Lower lobe of right lung (tissue), 2 donors: ENCODE measurements around the gene ZNF546. TPM values are rescaled to one million over a fixed set of nuclear protein-coding genes. Genes with fewer than 3 reads are reported as not detected.
"Not testable (repeated sequence)": the region's sequence is repeated elsewhere in the genome, so short reads cannot be mapped to it uniquely, and the experiment has no call there.

Experiments
- ATAC-seq, 2 donors: fragments of 200-7000 bp; cut with Tn5 transposase; one replicate each; pipeline ENCODE4 v1.9.1; 2020 to 2022; ENCODE audit warnings: mild to moderate bottlenecking in 2 of 2, moderate library complexity in 2 of 2
- DNase-seq: peaks from one replicate; pipeline ENCODE4 v3.0.0-alpha.2; 2020
- H3K27ac ChIP-seq: fragments of 200-600 bp; one replicate; pipeline ENCODE4 v1.8.0; 2022
- H3K27me3 ChIP-seq: fragments of 200-600 bp; one replicate; pipeline ENCODE4 v1.8.0; 2022; ENCODE audit warnings: low read depth
- H3K36me3 ChIP-seq: fragments of 200-600 bp; one replicate; pipeline ENCODE4 v1.8.0; 2022; ENCODE audit warnings: mild to moderate bottlenecking
- H3K4me1 ChIP-seq: fragments of 200-600 bp; one replicate; pipeline ENCODE4 v1.8.0; 2022
- H3K4me3 ChIP-seq: fragments of 200-600 bp; one replicate; pipeline ENCODE4 v1.8.0; 2022; ENCODE audit warnings: mild to moderate bottlenecking
- H3K9me3 ChIP-seq: fragments of 200-600 bp; one replicate; pipeline ENCODE4 v1.8.0; 2022
- intact Hi-C: fragments of 100-400 bp; cut with DNase I; formaldehyde crosslinking; loops from one replicate; pipeline ENCODE4 v1.11.0; 2022
- long read RNA-seq: library from polyadenylated mRNA; unstranded; transcript quantifications from one replicate; pipeline ENCODE4 v2.0.0, GENCODE V29; 2021
- total RNA-seq: library from RNA; stranded (reverse); fragmentation: NEBNext Ultra II Directional; extraction: Animal tissue kit (Norgen Biotek cat#: 25700); gene quantifications from one replicate; pipeline ENCODE4 v1.2.1, GENCODE V29; 2021
- TF ChIP-seq, protein P1 (sequence below): fragments of 200-600 bp; IDR thresholded peaks from one replicate; pipeline ENCODE4 v1.8.0; 2022; ENCODE audit warnings: antibody characterized with exemption, mild to moderate bottlenecking
- donor health status: DM: no; HTN: yes; CAD: no; lungs with severe emphysema.

The ZNF546 gene
- total RNA-seq: 7.4 TPM
- long read RNA-seq, partial matches to known transcripts: 0 of 5 reads
- long read RNA-seq, other reads (novel, unspliced or antisense): 4 of 5 reads

DNA sequence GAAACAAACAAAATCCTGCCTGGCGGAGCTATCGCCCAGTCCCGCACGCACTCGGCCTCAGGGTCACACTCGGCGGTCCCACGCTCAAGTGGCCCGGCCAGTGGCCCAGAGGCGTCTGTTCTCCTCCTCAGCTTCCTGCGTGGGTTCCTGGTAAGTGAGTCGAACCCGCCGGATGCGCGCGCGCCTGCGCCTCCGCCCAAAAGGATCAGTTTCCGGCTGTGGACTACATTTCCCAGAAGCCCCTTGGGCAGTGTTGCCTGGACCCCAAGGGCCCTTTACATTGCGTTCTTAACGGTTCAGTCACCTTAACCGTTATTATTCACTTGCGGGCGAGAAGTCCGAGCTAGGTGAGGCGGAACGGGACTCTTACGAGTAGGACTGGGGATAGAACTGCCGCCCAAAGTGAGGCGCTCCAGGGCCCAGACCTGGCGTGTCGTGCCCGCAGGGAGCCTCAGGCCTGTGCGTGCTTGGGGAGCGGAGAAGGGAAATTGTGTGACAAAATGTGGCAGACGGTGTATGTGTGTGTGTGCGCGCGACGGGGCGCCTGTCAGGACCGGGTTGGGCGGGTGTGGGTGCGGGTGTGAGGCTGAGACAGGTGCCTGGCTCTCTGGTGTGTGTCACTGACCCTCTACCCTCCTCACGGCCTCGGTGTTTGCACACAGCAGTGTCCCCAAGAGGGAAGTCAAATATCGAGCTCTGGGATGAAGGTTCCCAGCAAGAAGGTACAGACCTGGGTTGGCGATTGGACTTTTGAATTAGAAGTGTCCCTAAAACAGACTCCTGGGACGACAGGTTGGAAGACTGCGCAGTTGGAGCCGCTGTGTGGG, at the start of gene ZNF546:
Gene ZNF546 (plus strand): TSS at position 250 of the 827 bp plus-strand sequence. CDS start 1,267 bp downstream, outside the sequence.
- intact Hi-C loops: no loop called here
- H3K27ac ChIP-seq: peak within 1 kb of the TSS; percentile 88

DNA sequence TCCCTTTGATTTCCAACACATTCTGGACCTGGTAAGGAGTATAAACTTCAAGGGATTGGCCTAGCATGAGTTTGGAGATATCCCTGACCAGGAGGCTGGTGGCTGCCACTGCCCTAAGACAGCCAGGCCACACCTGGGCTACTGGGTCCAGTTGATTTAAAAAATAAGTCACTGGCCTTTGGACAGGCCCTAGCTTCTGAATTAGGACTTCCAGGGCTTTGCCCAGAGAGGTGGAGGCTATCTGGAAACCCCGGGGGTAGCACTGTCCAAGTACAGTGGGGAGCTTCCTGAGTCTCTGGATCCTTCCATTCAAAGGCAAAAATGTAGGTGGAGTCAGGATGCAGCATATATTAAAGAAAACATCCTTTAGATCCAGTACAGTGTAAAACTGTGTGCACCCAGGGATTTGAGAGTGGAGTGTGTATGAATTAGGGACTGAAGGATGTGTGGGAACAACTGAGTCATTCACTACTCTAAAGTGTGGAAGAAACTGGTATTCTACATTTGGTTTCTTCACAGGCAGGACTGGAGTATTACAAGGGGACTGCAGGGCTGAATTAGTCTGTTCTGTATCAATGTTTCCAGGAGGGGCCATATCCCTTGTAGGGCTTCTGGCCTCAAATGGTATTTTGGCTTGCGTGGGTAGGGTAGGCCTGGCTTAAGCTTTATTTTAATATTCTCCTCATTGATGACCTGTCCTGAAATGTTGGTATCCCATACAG, 47.7 kb upstream of the ZNF546 start:
- no peak overlapping the region for H3K27ac ChIP-seq
- DNase-seq (no peak), ATAC-seq (no peak)
- peaks cover 20% of the 10 kb centered on the region for H3K4me1 ChIP-seq
- H3K4me3 ChIP-seq: no peak overlapping the region
- no peaks in the 10 kb centered on the region for H3K9me3 ChIP-seq
- intact Hi-C loops: no loop called here
- no peaks in the 10 kb centered on the region for H3K36me3 ChIP-seq
- peaks cover 10% of the 10 kb centered on the region for H3K27me3 ChIP-seq
- TF ChIP-seq, protein P1, sequence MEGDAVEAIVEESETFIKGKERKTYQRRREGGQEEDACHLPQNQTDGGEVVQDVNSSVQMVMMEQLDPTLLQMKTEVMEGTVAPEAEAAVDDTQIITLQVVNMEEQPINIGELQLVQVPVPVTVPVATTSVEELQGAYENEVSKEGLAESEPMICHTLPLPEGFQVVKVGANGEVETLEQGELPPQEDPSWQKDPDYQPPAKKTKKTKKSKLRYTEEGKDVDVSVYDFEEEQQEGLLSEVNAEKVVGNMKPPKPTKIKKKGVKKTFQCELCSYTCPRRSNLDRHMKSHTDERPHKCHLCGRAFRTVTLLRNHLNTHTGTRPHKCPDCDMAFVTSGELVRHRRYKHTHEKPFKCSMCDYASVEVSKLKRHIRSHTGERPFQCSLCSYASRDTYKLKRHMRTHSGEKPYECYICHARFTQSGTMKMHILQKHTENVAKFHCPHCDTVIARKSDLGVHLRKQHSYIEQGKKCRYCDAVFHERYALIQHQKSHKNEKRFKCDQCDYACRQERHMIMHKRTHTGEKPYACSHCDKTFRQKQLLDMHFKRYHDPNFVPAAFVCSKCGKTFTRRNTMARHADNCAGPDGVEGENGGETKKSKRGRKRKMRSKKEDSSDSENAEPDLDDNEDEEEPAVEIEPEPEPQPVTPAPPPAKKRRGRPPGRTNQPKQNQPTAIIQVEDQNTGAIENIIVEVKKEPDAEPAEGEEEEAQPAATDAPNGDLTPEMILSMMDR: no peak

More for the DNA sequence above, at the start of gene ZNF546:
- no peaks in the 10 kb centered on the region for H3K27me3 ChIP-seq
- H3K9me3 ChIP-seq: peaks cover 4% of the 10 kb centered on the region
- H3K4me3 ChIP-seq: peak within 1 kb of the TSS; percentile 81
- ATAC-seq (peak; percentile 98 to 99), DNase-seq (peak; percentile 94)
- H3K36me3 ChIP-seq: no peaks in the 10 kb centered on the region
- TF ChIP-seq, protein P1: no peak
- H3K4me1 ChIP-seq: peaks cover 17% of the 10 kb centered on the region

DNA sequence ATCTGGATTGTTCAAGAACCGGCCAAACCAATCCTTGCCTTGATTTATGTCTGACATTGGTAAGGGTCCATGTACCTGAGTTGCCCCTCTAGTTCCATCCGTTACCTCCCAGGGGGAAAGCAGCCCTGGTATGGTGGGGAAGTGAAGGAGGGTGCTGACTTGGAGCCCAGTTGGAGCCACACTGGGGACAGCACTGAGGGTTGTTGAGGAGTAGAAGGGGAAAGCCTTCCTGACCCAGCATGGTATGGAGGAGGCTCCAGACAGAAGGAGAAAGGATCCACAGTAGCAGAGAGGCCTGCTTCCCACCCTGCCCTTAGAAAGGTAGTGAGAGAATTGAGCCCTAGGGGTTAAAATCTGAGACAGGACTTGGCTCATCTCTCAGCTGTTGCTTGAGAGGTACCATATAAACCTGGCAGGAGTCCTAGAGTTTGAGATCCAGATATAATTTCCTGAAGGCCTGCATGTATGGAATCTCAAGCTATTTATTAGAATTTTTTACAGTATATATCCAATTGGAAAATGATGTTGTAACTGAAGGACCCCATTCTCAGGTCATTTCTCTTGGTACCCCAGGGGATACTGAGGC, 45.7 kb upstream of the ZNF546 start:
- intact Hi-C loops: no loop called here
- peaks cover 6% of the 10 kb centered on the region for H3K27me3 ChIP-seq
- TF ChIP-seq, protein P1: no peak
- DNase-seq: no peak
- peaks cover 14% of the 10 kb centered on the region for H3K4me1 ChIP-seq
- H3K27ac ChIP-seq: no peak overlapping the region
- no peak overlapping the region for H3K4me3 ChIP-seq
- no peaks in the 10 kb centered on the region for H3K36me3 ChIP-seq
- H3K9me3 ChIP-seq: no peaks in the 10 kb centered on the region
- no peak for ATAC-seq

DNA sequence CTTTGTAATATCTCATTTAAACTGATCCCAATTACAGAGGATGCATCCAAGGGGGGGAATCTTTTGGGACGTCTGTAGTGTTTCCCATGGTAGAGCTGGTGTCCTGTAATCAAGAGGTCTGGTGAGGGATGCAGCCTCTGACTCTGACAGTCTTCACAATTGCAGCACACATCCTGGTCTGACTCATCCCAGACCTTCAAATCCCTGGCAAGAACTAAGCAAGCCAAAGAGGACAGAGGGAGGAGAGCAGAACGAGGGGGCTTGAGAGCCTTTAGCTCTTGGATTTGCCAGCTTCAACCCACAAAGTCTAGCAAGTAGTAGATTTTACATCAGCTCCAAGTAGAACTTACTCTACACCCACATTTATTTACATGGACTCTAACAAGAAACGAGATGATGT, 45.2 kb upstream of the ZNF546 start:
- Histone ChIP-seq H3K4me1 (peaks cover 14% of the 10 kb centered on the region), H3K27me3 (peaks cover 3% of the 10 kb centered on the region), H3K27ac (no peak overlapping the region), H3K4me3 (no peak overlapping the region), H3K9me3 (no peaks in the 10 kb centered on the region), H3K36me3 (no peaks in the 10 kb centered on the region)
- DNase-seq (no peak), ATAC-seq (no peak)
- TF ChIP-seq, protein P1: no peak
- intact Hi-C loops: no loop called here

DNA sequence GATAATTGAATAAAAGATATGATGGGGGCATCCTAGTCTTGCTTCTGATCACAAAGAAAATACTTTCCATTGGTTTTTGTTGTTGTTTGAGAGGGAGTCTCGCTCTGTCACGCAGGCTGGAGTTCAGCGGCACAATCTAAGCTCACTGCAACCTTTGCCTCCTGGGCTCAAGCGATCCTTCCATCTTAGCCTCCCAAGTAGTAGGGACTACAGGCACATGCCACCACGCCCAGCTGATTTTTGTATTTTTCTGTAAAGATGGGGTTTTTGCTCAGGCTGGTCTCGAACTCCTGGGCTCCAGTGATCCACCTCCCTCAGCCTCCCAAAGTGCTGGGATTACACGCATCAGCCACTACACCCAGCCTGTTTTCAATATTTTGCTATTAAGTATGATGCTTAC, 42.9 kb upstream of the ZNF546 start:
- intact Hi-C loops: no loop called here
- TF ChIP-seq, protein P1: no peak
- Histone ChIP-seq H3K27me3 (peaks cover 3% of the 10 kb centered on the region), H3K36me3 (no peaks in the 10 kb centered on the region), H3K27ac (no peak overlapping the region), H3K4me1 (peaks cover 14% of the 10 kb centered on the region), H3K4me3 (no peak overlapping the region), H3K9me3 (no peaks in the 10 kb centered on the region)
- ATAC-seq (no peak), DNase-seq (no peak)

DNA sequence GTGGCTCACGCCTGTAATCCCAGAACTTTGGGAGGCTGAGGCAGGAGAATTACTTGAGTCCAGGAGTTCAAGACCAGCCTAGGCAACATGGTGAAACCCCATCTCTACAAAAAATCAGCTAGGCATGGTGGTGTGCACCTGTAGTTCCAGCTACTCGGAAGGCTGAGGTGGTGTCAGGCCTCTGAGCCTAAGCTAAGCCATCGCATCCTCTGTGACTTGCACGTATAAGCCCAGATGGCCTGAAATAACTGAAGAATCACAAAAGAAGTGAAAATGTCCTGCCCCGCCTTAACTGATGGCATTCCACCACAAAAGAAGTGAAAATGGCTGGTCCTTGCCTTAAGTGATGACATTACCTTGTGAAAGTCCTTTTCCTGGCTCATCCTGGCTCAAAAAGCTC, 39.0 kb upstream of the ZNF546 start:
- H3K27me3 ChIP-seq, H3K4me3 ChIP-seq, ATAC-seq, H3K27ac ChIP-seq, intact Hi-C loops, H3K9me3 ChIP-seq, H3K36me3 ChIP-seq, DNase-seq: not testable (repeated sequence)
- H3K4me1 ChIP-seq: peaks cover 12% of the 10 kb centered on the region

DNA sequence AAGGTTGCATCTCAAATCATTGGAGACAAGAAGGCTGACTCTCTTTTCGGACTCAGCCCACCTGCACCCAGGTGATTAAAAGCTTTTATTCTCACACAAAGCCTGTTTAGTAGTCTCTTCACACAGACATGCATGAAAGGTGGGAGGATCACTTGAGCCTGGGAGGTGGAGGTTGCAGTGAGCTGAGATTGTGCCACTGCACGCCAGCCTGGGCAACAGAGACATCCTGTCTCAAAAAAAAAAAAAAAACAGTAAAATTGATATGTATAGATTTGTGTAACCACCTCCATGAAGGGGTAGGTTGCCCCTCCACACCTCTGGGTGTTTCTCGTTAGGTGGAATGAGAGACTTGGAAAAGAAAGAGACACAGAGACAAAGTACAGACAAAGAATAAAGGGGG, 37.9 kb upstream of the ZNF546 start:
- H3K27me3 ChIP-seq, H3K9me3 ChIP-seq, H3K27ac ChIP-seq, DNase-seq, intact Hi-C loops, ATAC-seq, H3K36me3 ChIP-seq, H3K4me1 ChIP-seq, H3K4me3 ChIP-seq: not testable (repeated sequence)

DNA sequence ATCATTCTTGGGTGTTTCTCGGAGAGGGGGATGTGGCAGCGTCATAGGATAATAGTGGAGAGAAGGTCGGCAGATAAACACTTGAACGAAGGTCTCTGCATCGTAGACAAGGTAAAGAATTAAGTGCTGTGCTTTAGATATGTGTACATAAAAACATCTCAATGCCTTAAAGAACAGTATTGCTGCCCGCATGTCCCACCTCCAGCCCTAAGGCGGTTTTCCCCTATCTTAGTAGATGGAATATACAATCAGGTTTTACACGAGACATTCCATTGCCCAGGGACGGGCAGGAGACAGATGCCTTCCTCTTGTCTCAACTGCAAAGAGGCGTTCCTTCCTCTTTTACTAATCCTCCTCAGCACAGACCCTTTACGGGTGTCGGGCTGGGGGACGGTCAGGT, 37.5 kb upstream of the ZNF546 start:
- ATAC-seq, intact Hi-C loops, H3K27me3 ChIP-seq: not testable (repeated sequence)

More for the DNA sequence above, 37.5 kb upstream of the ZNF546 start:
- H3K27ac ChIP-seq, H3K36me3 ChIP-seq, H3K4me3 ChIP-seq, H3K4me1 ChIP-seq, H3K9me3 ChIP-seq, DNase-seq: not testable (repeated sequence)
